CD4-positive, alpha-beta T cell treated with Interleukin-6 at 100 ng/mL for 8 hours (primary cell): ENCODE data around the gene DAAM1.

Source experiments
- DNase-seq: peaks from one replicate; pipeline ENCODE4 v3.0.0-alpha.2; 2020; ENCODE audit warnings: mixed read lengths, low spot score

DAAM1 gene

DNA sequence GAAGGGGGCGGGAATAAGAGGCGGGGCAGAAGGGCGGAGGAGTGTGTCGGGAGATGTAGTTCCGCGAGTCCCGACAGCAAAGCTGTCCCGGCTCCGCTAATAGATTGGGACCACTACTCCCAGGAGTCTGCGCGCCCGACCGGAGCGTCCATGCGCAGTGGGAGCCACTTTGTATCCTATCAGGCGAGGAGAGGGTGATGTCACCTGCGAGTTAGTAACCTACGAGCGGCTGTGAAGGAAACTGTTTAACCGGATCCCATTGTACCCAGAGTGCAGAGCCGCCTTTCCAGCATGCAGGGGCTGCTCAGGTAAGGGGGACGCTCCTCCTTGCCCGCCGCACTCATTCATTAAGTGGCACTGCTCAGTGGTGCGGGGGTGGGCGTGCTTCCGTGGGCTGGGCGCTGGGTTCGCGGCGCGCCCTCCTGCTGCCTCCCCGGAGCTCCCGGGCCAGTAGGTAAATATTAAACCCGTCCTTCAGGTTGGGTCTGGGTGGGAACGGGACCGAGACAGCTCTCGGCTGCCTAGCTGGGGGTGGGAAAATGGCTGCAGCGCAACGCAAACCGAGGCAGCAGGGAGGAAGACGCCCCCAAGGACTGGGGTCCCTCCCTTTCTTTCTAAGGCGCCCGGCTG is at the start of gene DAAM1:
Gene DAAM1 (plus strand): TSS at position 207 of the 630 bp plus-strand sequence. CDS start 74,811 bp downstream, outside the sequence.
- peak; percentile 98 for DNase-seq

DNA sequence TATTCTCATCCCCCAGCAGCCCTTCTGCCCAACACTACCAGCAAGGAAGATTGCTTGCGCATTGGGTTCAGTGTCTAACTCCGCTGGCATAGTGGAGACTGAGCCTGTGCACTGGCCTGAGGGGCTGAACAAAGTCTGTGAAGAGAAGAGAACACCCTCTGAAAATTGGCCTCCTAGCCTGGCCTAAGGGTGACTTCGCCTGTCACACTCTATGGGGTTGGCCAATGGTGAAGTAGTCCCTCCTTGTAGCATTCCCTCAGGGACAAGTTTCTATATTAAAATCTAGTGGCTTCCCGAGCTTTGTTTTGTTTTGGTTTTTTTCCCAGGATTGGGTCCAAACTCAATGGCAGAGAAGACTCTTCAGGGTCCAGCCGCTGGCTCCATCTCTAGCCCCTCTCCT is 49.1 kb upstream of the DAAM1 start:
- DNase-seq = no peak

DNA sequence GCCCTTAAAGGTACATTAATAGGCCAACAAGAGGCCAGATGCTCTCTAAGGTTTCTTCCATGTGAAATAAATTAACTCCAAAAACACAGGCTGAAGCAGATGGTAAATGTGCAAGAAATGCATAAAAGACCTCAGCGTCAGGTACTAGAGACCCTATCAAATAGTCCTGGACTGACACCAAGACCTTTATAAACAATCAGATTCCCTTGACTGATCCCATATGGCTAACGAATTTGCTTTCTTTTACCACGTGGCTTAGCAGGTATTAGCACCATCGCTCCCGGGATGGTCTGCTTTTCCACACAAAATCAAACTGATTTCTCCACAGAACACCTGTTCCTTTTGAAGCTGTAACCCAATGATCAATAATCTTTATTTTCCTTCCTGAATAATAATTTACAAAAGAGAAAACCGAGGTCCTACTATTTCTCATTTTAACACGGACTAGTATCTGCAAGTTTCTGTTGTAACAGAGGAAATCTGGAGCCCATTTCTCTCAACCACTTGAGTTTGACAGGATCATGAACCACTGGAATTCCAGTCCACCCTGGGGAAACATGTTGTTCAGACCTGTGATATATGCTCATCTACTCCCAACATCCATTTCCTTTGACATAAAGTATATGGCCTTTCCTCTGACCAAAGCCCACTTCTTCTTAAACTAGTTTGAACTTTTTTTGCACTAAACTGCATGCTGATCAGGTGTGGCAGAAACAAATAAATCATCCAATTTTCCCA is 48.2 kb upstream of the DAAM1 start:
- no peak for DNase-seq

DNA sequence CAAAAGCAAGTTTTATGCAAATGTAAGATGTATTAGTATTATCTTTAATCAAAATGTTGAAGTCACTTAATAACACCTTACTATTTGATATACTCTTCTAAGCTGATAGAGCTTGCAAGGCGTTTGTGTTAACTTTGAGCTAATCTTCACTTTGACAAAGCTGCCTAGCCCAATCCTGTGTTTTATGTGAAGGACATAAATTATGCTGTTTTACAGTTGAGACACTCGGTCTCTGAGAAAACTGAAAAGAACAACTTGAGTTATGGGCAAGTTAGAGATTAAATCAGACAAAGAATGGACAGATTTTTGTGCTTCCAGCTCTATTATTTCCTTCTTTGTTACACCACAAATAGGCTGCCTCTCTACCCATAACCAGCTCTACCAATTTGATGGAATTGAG is 42.0 kb upstream of the DAAM1 start:
- DNase-seq = no peak

DNA sequence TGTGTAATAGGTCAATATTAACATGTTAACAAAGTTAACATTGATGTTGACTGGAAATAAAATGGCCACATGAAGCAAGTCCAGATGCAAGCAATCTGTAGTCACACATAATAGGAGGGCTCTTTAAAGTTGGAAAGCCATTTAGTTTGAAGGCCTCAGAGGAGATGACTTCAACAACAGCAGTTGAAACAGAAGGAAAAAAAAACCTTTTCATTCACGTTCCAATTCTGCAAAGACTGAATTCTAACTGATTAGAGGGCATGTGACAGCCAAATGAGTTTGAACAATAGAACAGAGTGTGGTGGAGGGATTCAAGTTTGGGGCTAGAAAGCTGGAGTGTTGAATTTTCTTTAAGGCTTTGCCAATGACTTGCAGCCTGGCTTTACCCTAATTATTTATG is 41.5 kb upstream of the DAAM1 start:
- no peak for DNase-seq

DNA sequence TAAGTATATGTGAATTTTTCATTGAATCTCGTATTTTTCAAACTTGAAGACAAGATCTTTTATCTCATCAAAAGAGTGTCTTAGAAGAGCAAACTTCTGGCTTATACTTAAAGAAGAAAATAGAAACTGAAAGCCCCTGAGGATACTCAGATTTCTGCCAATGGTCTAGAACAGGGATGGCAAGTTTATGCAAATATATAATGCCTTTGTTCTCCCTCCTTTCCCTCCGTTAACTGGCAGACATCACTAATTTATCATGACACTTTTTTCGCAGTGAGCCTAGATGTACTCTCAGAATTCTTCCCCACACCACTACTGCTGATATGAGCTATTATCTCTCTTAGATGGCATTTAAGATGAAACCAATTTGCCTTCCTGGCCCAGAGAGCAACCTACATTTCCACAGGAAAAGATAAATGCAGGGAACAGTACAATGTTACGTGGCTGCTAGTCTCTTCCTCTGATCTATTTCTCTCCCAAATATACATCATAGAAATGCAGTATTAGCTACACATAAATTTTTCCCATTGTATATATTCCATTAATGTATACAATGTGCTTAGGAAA is 40.0 kb upstream of the DAAM1 start:
- no peak for DNase-seq

DNA sequence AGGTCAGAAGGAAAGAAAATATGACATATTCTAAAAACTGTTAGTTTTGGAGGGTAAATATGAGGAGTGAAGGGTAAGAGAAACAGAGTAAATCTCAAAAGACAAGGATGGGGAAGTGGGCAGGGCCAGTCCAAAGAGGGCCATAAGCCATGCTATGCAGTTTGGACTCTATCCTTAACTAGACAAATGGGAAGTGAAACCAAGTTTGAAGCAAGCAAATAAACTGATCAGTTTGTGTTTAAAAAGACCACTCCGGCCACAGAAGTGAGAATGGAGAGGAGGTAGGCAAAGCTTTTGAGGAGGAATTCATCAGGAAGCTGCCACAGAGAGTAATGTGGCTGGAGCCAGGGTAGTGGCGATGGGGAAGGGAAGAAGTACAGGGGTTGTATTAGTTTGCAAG is 37.5 kb upstream of the DAAM1 start:
- no peak for DNase-seq

DNA sequence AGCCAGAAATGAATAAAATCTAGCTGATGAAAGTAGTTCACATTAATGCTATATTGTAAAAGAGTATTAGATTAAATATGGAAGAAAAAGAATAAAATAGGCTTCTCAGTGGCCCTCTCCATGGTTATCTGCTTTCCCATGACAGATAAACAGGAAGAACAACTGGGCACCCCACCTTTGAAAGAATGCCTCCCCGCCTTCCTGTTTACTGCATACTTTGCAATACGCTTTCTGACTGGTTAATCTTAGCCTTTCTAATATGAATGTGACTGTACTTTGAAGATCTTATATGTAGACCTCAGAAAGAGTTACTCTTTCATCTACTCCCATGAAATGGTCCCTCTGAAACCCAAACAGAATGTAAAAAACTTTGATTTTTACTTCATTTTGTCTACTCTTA is 34.1 kb upstream of the DAAM1 start:
- DNase-seq = peak; percentile 44

DNA sequence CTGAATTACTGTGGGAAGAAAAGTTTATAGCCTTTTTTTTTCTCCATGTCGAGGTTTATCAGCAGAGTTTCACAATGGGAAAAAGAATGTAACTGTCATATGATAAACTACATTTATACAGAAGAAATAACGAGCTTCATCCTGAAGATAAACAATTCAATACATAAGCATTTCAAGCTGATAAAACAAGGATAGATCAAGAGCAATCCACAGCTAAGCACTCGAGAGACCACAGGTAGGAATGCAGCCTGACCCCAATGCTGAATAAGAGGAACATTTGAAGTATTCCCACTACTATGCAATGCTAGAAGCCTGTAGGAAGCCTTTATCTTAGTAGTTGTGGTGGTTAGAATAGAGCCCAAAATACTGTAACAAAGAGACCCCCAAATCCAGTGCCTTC is 32.6 kb upstream of the DAAM1 start:
- no peak for DNase-seq

DNA sequence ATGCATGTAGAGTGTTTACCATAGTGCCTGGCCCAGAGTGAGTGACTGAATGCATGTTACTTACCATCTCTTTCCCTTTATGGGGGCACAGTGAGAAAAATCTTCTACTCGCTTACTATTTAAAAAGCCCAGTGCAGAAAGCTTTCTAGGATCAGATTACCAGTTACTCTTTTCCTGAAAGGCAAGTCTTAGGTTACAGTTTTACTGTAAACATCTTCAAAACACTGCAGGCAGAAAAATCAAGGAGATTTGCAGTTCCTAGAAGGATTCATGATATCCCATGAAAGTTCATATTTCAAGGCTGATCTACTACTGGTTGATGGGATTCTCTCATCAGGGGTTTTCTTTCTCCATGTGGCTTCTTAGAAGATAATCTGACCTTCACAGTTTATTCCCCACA is 29.3 kb upstream of the DAAM1 start:
- DNase-seq = no peak

DNA sequence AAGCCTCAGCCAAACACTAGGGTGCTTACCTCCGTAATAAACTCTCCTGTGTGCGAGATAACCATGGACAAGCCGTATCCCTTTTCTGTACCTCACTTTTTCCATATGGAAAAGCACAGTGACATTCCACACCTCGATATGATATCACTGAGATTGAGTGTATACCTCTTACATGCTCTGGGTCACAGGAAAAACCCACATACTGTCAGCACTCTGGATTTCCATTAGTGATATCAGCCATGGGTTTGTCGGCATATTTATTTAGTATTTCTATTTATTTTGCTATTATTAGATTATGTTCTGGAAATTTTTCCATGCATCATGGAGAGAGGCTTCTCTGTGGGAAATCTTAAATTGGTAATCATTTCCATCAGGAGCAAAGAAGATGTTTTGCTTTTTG is 28.0 kb upstream of the DAAM1 start:
- no peak for DNase-seq

DNA sequence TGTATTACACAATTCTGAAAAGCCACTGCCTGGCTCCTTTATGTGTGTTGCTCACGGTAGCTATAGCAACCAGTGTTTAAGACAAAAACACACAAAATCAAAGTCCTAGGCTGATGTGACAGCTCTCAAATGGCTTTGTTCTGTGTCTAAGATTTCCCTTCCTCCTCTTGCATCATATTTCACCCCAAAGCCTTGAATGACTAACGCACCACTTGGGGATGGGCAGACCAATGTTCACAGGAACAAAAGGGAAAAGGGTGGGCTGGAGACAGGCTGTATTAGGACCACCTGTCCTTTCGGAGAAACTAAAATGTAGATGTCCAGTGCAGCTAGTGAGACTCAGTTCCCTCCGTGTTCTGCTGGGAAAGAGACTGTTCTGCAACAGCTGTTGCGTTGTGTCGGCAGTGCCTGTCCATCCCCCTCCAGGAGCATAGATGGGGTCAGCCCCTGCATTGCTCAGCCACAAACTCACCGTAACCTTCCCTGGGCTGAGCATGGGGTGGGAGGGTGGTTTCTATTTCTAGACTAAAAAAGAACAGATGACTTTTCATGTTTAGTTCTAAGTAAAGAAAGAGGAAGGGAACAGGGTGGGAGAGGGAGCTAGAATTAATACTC is 26.8 kb upstream of the DAAM1 start:
- DNase-seq = no peak

DNA sequence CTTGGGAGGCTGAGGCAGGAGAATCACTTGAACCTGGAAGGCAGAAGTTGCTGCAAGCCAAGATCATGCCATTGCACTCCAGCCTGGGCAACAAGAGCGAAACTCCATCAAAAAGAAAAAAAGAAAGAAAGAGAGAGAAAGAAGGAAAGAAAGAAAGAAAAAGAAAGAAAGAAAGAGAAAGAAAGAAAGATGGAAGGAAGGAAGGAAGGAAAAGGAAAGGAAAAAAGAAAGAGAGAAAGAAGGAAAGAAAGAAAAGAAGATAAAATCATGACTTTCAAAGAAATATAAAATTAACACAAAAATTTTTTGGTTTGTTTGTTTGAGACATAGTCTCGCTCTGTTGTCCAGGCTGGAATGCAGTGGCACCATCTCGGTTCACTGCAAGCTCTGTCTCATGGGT is 22.2 kb upstream of the DAAM1 start:
- DNase-seq = no peak

DNA sequence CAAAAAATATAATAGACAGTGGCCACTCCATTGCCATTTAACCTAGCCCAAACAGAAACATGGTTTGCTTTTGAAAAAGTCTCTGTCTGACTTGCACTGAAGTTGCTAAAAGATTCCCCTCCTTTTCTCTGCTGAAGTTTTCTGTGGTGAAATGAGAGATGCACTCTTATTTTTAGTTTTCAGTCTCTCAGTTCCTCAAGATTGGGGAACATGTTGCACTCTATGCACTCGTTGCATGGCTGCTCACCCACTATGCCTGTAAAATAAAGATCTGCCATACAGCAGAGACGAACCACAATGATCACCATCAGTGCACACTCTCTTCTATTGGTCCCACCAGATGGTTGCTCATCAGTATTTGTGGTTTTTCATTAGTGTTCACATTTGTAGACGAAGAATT is 13.1 kb upstream of the DAAM1 start:
- no peak for DNase-seq

DNA sequence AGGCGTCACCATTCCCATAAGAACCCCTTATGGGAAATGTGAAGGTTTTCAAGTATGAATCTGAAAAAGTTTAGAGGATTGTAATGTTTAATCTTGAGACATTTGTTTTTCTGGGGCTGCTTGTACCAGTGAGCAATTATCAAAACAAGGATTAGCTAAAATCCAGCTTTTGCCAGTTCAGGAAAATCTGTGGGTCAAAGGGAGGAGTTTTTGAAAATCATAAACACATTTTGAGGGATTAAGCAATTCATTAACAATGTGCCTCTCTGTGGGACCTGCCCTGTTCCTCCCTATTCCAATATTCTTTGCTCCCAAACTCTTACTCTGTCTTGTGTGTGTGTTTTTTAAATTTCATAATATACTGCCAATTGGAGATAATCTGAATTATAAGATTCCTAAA is 11.7 kb upstream of the DAAM1 start:
- no peak for DNase-seq

DNA sequence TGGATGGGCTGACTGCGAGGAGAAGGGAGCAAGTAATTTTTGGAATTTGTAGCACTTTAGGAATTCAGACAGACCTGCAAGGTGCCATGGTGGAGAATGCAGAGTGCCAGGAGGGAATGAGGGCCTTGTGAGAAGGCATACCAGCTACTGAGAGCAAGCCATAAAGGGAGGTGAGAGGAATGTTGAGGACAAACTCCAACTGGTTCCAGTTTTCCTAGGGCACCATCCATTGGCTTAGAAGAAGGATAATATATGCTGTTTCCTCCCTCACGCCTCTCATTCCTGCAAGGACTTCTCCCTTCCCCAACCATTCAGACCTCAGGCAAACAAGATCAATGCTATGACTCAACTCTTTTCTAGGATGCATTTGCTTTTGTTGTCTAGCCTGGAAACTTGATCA is 11.2 kb upstream of the DAAM1 start:
- DNase-seq = no peak

DNA sequence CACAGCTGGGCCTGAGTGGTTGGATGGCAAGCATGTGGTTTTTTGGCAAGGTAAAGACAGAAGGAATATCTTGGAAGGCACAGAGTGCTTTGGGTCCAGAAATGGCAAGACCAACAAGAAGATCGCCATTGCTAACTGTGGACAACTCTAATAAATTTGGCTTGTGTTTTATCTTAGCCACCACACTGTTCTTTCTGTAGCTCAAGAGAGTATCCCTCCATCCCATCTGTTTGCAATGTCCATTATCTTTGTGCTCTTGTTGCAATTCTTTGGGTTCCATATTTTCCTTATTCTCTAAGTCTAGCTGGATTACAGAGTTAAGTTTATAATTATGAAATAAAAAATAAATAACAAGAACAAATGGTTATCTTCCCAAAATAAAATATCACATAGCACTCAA is 6.7 kb upstream of the DAAM1 start:
- DNase-seq = no peak

DNA sequence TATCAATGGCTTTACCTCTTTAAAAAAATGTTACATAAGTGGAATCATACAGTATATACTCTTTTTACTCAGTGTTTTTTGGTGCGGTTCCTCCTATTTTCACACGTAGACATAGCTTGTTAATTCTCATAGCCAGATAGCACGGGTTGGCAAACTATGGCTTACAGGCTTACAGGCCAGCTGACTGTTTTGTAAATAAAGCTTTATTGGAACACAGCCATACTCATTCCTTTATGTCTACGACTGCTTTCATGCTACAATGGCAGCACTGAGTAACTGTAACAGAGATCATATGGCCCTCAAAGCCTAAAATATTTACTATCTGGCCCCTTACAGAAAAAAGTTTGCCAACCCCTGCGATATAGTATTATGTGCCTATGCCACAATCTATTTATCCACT is 5.8 kb upstream of the DAAM1 start:
- no peak for DNase-seq

DNA sequence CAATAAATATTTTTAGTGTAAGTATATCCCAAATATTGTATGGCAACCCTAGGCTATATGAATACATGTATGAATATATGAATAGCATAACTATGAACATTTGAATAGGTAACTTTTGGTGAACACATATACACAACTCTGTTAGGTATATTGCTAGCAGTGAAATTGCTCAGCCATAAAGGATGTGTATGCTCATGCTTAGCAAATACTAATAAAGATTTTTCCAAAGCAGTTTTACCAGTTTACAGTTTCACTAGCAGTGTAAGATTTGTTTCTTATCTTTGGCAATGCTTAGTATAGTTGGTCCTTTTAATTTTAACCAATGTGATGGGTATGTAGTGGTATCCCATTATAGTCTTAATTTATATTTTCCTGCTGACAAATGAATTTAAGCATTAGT is 5.3 kb upstream of the DAAM1 start:
- DNase-seq = no peak

DNA sequence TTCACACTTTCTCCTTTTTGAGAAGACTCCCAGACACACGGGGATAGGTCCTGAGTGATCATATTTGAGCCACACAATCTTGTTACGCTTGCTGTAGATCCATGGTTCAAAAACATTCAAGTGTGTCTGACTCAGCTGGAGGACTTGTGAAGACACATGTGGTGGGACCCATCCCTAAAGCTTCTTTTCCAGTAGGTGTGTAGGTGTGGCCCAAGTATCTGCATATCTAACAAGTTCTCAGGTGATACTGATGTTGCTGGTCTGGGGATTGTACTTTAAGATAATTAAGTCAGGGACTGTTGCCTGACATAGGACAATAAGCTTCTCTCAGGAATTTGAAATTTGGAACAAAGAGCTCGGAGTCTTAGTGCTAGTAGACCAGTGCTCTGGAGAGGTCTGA is 4.1 kb upstream of the DAAM1 start:
- DNase-seq = no peak

DNA sequence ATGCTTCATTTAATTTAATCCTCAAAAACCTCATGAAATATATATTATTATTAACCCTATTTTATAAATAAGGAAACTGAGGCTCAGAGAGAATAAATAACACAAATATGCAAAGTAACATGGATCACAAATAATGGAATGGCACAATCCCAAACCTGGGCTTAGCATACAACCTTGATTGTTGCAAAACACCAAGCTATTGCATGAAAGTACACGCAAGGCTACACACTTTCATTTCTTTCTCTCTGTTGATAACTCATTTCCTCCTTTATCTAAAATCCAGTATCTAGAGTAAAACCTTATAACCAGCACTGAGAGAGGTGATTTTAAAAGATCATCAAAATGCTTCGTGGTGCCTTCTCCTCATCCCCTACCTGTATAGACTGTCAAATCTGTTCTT is 2.8 kb upstream of the DAAM1 start:
- no peak for DNase-seq

DNA sequence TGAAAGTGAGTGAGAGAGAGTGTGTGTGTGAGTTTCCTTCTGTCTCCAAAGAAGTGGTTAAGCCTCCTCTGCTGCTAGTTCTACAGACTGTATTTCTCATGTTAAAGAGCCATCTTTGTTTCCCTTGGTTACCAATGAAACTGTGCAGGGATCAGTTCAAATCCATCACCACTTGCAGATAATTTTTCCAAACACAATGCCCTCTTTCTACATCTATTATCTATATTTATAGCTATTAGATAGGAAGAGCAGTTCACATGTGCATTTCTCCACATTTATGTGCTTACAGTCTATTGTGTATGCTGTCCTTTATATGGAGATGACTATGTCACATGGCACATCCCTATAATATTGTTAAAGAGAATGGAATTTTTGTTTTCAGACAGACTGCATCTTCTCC is 2.2 kb upstream of the DAAM1 start:
- no peak for DNase-seq

DNA sequence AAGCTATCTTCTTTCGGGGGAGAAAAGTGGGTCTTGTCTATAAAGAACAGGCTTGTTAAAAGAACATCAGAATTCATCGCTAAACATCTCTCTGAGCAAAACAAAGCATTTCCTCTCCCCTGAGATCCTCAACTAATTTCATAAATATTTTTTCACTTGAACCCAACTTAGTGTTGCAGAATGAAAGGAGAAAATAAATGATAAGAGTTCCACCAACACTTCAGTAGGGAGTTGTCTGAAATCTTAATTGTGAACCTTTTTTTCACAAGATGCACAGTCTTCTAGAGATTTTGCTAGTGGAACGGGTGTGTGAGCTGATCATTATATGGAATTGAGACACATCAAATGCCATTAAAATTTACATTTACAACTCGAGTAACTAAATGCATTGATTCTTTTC is 1.3 kb upstream of the DAAM1 start:
- no peak for DNase-seq
